Measurements from ENCODE around the gene FASTK.

The FASTK gene

GRCh38 chr7:151095828-151096475 is 15.3 kb upstream of the FASTK start:
- DNase-seq (ENCODE audit: low spot score): no peak

- no peak for DNase-seq (ENCODE audit: low spot score)
Observed at GRCh38 chr7:151095123-151095797, 14.7 kb upstream of the FASTK start.

- no peak for DNase-seq (ENCODE audit: low spot score)
Observed at GRCh38 chr7:151094675-151095074, 14.1 kb upstream of the FASTK start.

GRCh38 chr7:151093748-151094147 is 13.1 kb upstream of the FASTK start:
- no peak for DNase-seq (ENCODE audit: low spot score)

- DNase-seq (ENCODE audit: low spot score): no peak
Observed at GRCh38 chr7:151091988-151092387, 11.4 kb upstream of the FASTK start.

- DNase-seq (ENCODE audit: low spot score): no peak
Observed at GRCh38 chr7:151091431-151091830, 10.8 kb upstream of the FASTK start.

- no peak for DNase-seq (ENCODE audit: low spot score)
Observed at GRCh38 chr7:151091003-151091402, 10.4 kb upstream of the FASTK start.

- no peak for DNase-seq (ENCODE audit: low spot score)
Observed at GRCh38 chr7:151089893-151090730, 9.5 kb upstream of the FASTK start.

GRCh38 chr7:151088856-151089699 is 8.5 kb upstream of the FASTK start:
- DNase-seq (ENCODE audit: low spot score): peak; percentile 55

GRCh38 chr7:151088019-151088855 is 7.6 kb upstream of the FASTK start:
- DNase-seq (ENCODE audit: low spot score): no peak

GRCh38 chr7:151087245-151088018 is 6.8 kb upstream of the FASTK start:
- peak; percentile 74 for DNase-seq (ENCODE audit: low spot score)

- DNase-seq (ENCODE audit: low spot score): peak; percentile 39
Observed at GRCh38 chr7:151086802-151087244, 6.2 kb upstream of the FASTK start.

- DNase-seq (ENCODE audit: low spot score): peak; percentile 93
Observed at GRCh38 chr7:151085691-151086620, 5.3 kb upstream of the FASTK start, which contains the start of gene AGAP3. Gene AGAP3 (plus strand): TSS chr7:151086475. CDS start chr7:151086742, 267 bp downstream.

GRCh38 chr7:151085329-151085690 is 4.7 kb upstream of the FASTK start:
- DNase-seq (ENCODE audit: low spot score): no peak

- DNase-seq (ENCODE audit: low spot score): no peak
Observed at GRCh38 chr7:151083824-151084160, 3.2 kb upstream of the FASTK start.

GRCh38 chr7:151083071-151083823 is 2.6 kb upstream of the FASTK start, which contains the start of gene TMUB1:
Gene TMUB1 (minus strand): TSS chr7:151083493. CDS start chr7:151082563, 930 bp downstream.
- peak; percentile 83 for DNase-seq (ENCODE audit: low spot score)

GRCh38 chr7:151082141-151083070 is 1.8 kb upstream of the FASTK start:
- no peak for DNase-seq (ENCODE audit: low spot score)

Measured in Ammon's horn (tissue), 1 donor.